Liver (tissue), 9 donors: Measurements from ENCODE around the gene EVI5. TPM values are rescaled to one million over a fixed set of nuclear protein-coding genes. Genes with fewer than 3 reads are reported as not detected.
"Not testable (repeated sequence)": the region's sequence is repeated elsewhere in the genome, so short reads cannot be mapped to it uniquely, and the experiment has no call there.

Source experiments
- DNase-seq: peaks from one replicate; pipeline ENCODE4 v3.0.0-alpha.2; 2017; ENCODE audit warnings: low spot score
- H3K27ac ChIP-seq, 2 donors: one replicate each; pipeline ENCODE4 v1.7.0; 2013; ENCODE audit warnings: inconsistent platforms in 2 of 2, low read length in 2 of 2, control low read depth in 1 of 2, low read depth in 1 of 2, mild to moderate bottlenecking in 1 of 2
- H3K27me3 ChIP-seq, 4 donors: one replicate each; pipeline versions ENCODE4 v1.6.1 to v1.7.0; 2013; ENCODE audit warnings: low read length in 3 of 4, inconsistent platforms in 1 of 4, mild to moderate bottlenecking in 1 of 4, moderate library complexity in 1 of 4; ENCODE audit not compliant: control insufficient read depth in 4 of 4, insufficient read depth in 4 of 4
- H3K36me3 ChIP-seq, 4 donors: one replicate each; pipeline versions ENCODE4 v1.6.1 to v1.7.0; 2013; ENCODE audit warnings: low read length in 3 of 4, mild to moderate bottlenecking in 3 of 4, low read depth in 1 of 4, moderate library complexity in 1 of 4; ENCODE audit not compliant: control insufficient read depth in 4 of 4, insufficient read depth in 3 of 4
- H3K4me1 ChIP-seq, 4 donors: one replicate each; pipeline versions ENCODE4 v1.6.1 to v1.7.0; 2013; ENCODE audit warnings: low read length in 3 of 4, mild to moderate bottlenecking in 3 of 4, moderate library complexity in 1 of 4; ENCODE audit not compliant: control insufficient read depth in 4 of 4, insufficient read depth in 4 of 4
- H3K4me3 ChIP-seq, 3 donors: one replicate each; pipeline versions ENCODE4 v1.6.1 to v1.7.0; 2013; ENCODE audit warnings: low read length in 3 of 3, control low read depth in 1 of 3, low read depth in 1 of 3, mild to moderate bottlenecking in 1 of 3
- H3K9ac ChIP-seq, 2 donors: one replicate each; pipeline ENCODE4 v1.7.0; 2013; ENCODE audit warnings: low read length in 2 of 2, mild to moderate bottlenecking in 2 of 2, moderate library complexity in 2 of 2, control low read depth in 1 of 2, low read depth in 1 of 2
- H3K9me3 ChIP-seq, 4 donors: one replicate each; pipeline versions ENCODE4 v1.6.1 to v1.7.0; 2013; ENCODE audit warnings: low read length in 3 of 4; ENCODE audit not compliant: control insufficient read depth in 4 of 4
- ATF3 ChIP-seq: IDR thresholded peaks from 2 replicates; pipeline ENCODE4 v1.6.1; 2016; ENCODE audit warnings: antibody characterized with exemption
- CTCF ChIP-seq: fragments of 150-350 bp; IDR thresholded peaks from 2 replicates; pipeline ENCODE4 v1.5.1; 2017; ENCODE audit warnings: improper control_type of control experiment, low read depth, low read length; ENCODE audit not compliant: missing input control
- EGR1 ChIP-seq, 2 donors: IDR thresholded peaks; 2 replicates each; pipeline ENCODE4 v1.6.1; 2016 to 2018; ENCODE audit warnings: antibody characterized with exemption in 2 of 2, low read depth in 2 of 2
- FOXA1 ChIP-seq: IDR thresholded peaks from 2 replicates; pipeline ENCODE4 v1.6.1; 2016; ENCODE audit warnings: antibody characterized with exemption
- FOXA2 ChIP-seq: IDR thresholded peaks from 2 replicates; pipeline ENCODE4 v1.6.1; 2016; ENCODE audit warnings: antibody characterized with exemption
- GABPA ChIP-seq, 2 donors: IDR thresholded peaks in 1 of 2; conservative IDR thresholded peaks in 1 of 2; 2 replicates each; pipeline ENCODE4 v1.6.1; 2016; ENCODE audit warnings: antibody characterized with exemption in 2 of 2, mild to moderate bottlenecking in 1 of 2, moderate library complexity in 1 of 2
- HNF4A ChIP-seq, 2 donors: conservative IDR thresholded peaks; 2 replicates each; pipeline ENCODE4 v1.6.1; 2016; ENCODE audit warnings: antibody characterized with exemption in 2 of 2, mild to moderate bottlenecking in 2 of 2
- HNF4G ChIP-seq: IDR thresholded peaks from 2 replicates; pipeline ENCODE4 v1.6.1; 2016; ENCODE audit warnings: antibody characterized with exemption
- JUND ChIP-seq, 2 donors: IDR thresholded peaks; 2 replicates each; pipeline ENCODE4 v1.6.1; 2016; ENCODE audit warnings: antibody characterized with exemption in 2 of 2
- MAX ChIP-seq: IDR thresholded peaks from 2 replicates; pipeline ENCODE4 v1.6.1; 2016; ENCODE audit warnings: antibody characterized with exemption
- NR2F2 ChIP-seq: IDR thresholded peaks from 2 replicates; pipeline ENCODE4 v1.6.1; 2016; ENCODE audit warnings: antibody characterized with exemption
- RAD21 ChIP-seq, 2 donors: IDR thresholded peaks; 2 replicates each; pipeline ENCODE4 v1.6.1; 2016; ENCODE audit warnings: antibody characterized with exemption in 2 of 2, mild to moderate bottlenecking in 2 of 2
- REST ChIP-seq: IDR thresholded peaks from 2 replicates; pipeline ENCODE4 v1.6.1; 2016; ENCODE audit warnings: antibody characterized with exemption, mild to moderate bottlenecking
- RXRA ChIP-seq, 2 donors: IDR thresholded peaks; 2 replicates each; pipeline ENCODE4 v1.6.1; 2017 to 2018; ENCODE audit warnings: antibody characterized with exemption in 2 of 2, mild to moderate bottlenecking in 1 of 2
- SP1 ChIP-seq: IDR thresholded peaks from 2 replicates; pipeline ENCODE4 v1.6.1; 2018; ENCODE audit warnings: antibody characterized with exemption, mild to moderate bottlenecking
- TAF1 ChIP-seq: conservative IDR thresholded peaks from 2 replicates; pipeline ENCODE4 v1.6.1; 2016; ENCODE audit warnings: antibody characterized with exemption, mild to moderate bottlenecking
- YY1 ChIP-seq: IDR thresholded peaks from 2 replicates; pipeline ENCODE4 v1.6.1; 2016; ENCODE audit warnings: antibody characterized with exemption, mild to moderate bottlenecking
- ZBTB33 ChIP-seq: IDR thresholded peaks from 2 replicates; pipeline ENCODE4 v1.6.1; 2016; ENCODE audit warnings: antibody characterized with exemption
- WGBS: extraction: QIAGEN DNeasy Blood & Tissue Kit; methylation state at CpG from one replicate; pipeline ENCODE4 v1.1.7; 2013; 5-methylcytosine and 5-hydroxymethylcytosine counted together
- polyA plus RNA-seq, 2 donors: library from polyadenylated mRNA; stranded (reverse) in 1 of 2; unstranded in 1 of 2; fragments of 200-250 nt in 1 of 2; fragments of >200 nt in 1 of 2; fragmentation: Nextera tagmentation in 1 of 2; extraction: Ambion mirVana in 1 of 2; gene quantifications; one replicate each; pipeline versions ENCODE4 v1.2.1 to v1.2.3, GENCODE V29; 2013 to 2015
- total RNA-seq, 2 donors: library from RNA; depleted of rRNA; stranded (reverse); fragments of >200 nt; gene quantifications; one replicate each; pipeline ENCODE4 v1.2.3, GENCODE V29; 2014
- donor health status: healthy.
- donor health status: healthy.
- donor health status: healthy.
- donor health status: healthy.
- donor health status: healthy.

The EVI5 gene
- total and polyA plus RNA-seq, 4 donors = 4.0 to 35.9 (median 19.1) TPM

GRCh38 chr1:92715476-92715951, 69.4 kb downstream of the EVI5 start:
- H3K4me3 ChIP-seq = peak overlapping the region in 2 of 3 donors; percentile 32 to 54
- H3K27ac ChIP-seq = peak overlapping the region; percentile 46 to 66
- 66% methylated on average over 16 of the region's 16 CpGs for WGBS
- H3K4me1 ChIP-seq = peaks cover 5 to 20% (median 19%) of the 10 kb centered on the region in 4 donors
- H3K9me3 ChIP-seq, DNase-seq, H3K27me3 ChIP-seq, H3K36me3 ChIP-seq: not testable (repeated sequence)
- peak; percentile 78 for TF ChIP-seq SP1
- peak; percentile 20 for TF ChIP-seq MAX
- TF ChIP-seq RXRA (IDR thresholded peaks at IDR 0.05) = peak; percentile 32 to 59
- peak in 1 of 2 donors; percentile 17 for TF ChIP-seq RAD21 (IDR thresholded peaks at IDR 0.05)
- peak; percentile 91 for TF ChIP-seq YY1
- TF ChIP-seq TAF1 = peak; percentile 85
- peak; percentile 31 to 37 for TF ChIP-seq HNF4A (conservative IDR thresholded peaks at IDR 0.05)
- H3K9ac ChIP-seq = peak overlapping the region in 1 of 2 donors; percentile 13

GRCh38 chr1:92713939-92714338, 71.0 kb downstream of the EVI5 start:
- Histone ChIP-seq H3K9ac (peak overlapping the region; percentile 16 to 31), H3K27me3 (no peaks in the 10 kb centered on the region), H3K27ac (peak overlapping the region; percentile 29 to 65), H3K36me3 (no peaks in the 10 kb centered on the region), H3K4me3 (peak overlapping the region; percentile 52 to 60 (median 57)), H3K9me3 (no peaks in the 10 kb centered on the region), H3K4me1 (peaks cover 5 to 32% (median 21%) of the 10 kb centered on the region in 4 donors)
- 42% methylated on average over 2 of the region's 2 CpGs for WGBS
- TF ChIP-seq TAF1 (peak; percentile 5), NR2F2 (no peak)
- DNase-seq = no peak

GRCh38 chr1:92711473-92712165, 73.3 kb downstream of the EVI5 start:
- 55% methylated on average over 6 of the region's 6 CpGs for WGBS
- Histone ChIP-seq H3K27ac (peak overlapping the region in 1 of 2 donors; percentile 13), H3K9ac (no peak overlapping the region), H3K4me3 (no peak overlapping the region), H3K27me3 (no peaks in the 10 kb centered on the region), H3K4me1 (peaks cover 5 to 38% (median 22%) of the 10 kb centered on the region in 4 donors), H3K36me3 (no peaks in the 10 kb centered on the region), H3K9me3 (no peaks in the 10 kb centered on the region)
- TF ChIP-seq REST = no peak
- no peak for TF ChIP-seq YY1
- TF ChIP-seq JUND (IDR thresholded peaks at IDR 0.05) = no peak
- TF ChIP-seq HNF4G = no peak
- no peak for TF ChIP-seq FOXA2
- no peak for TF ChIP-seq GABPA (IDR thresholded peaks at IDR 0.05 in 1 of 2, conservative IDR thresholded peaks at IDR 0.05 in 1 of 2)
- no peak for TF ChIP-seq ATF3
- TF ChIP-seq SP1 = no peak
- no peak for TF ChIP-seq RAD21 (IDR thresholded peaks at IDR 0.05)
- TF ChIP-seq FOXA1 = no peak
- no peak for TF ChIP-seq ZBTB33
- TF ChIP-seq EGR1 (IDR thresholded peaks at IDR 0.05; ENCODE audit: low read depth in 2 of 2) = no peak
- no peak for TF ChIP-seq TAF1
- no peak for TF ChIP-seq NR2F2
- TF ChIP-seq HNF4A (conservative IDR thresholded peaks at IDR 0.05) = no peak
- TF ChIP-seq MAX = no peak
- no peak for TF ChIP-seq RXRA (IDR thresholded peaks at IDR 0.05)
- TF ChIP-seq CTCF = no peak
- no peak for DNase-seq
